GM19455 (cell line): ENCODE measurements around the gene PLVAP.

Experiments used
- ATAC-seq: cut with Tn5 transposase; IDR thresholded peaks from one replicate; pipeline ENCODE4 v1.9.1; 2021; ENCODE audit not compliant: unreplicated experiment

PLVAP gene, protein sequence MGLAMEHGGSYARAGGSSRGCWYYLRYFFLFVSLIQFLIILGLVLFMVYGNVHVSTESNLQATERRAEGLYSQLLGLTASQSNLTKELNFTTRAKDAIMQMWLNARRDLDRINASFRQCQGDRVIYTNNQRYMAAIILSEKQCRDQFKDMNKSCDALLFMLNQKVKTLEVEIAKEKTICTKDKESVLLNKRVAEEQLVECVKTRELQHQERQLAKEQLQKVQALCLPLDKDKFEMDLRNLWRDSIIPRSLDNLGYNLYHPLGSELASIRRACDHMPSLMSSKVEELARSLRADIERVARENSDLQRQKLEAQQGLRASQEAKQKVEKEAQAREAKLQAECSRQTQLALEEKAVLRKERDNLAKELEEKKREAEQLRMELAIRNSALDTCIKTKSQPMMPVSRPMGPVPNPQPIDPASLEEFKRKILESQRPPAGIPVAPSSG

DNA sequence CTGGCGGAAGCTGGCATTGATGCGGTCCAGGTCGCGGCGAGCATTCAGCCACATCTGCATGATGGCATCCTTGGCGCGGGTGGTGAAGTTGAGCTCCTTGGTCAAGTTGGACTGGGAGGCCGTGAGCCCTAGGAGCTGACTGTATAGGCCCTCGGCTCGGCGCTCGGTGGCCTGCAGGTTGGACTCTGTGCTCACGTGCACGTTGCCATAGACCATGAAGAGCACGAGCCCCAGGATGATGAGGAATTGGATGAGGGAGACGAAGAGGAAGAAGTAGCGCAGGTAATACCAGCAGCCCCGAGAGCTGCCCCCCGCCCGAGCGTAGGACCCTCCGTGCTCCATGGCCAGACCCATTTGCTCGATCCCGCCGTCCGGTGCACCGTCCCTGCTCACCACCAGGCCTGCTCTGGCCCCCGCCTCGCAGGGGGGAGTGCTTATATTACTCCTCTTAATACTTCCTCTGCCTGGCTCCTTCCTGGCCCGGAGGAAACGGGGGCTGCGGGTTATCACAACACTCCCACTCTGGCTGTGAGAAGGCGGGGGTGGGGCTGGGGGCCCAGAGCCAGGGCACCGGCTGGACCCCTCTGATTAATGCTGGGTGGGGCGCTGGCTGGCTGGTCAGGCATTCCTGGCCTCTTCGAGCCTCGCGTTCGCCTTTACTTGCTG lies at the start of gene PLVAP:
Gene PLVAP, minus strand, starts transcription at position 408 of the 666 bp plus-strand sequence. Its CDS starts 54 bp downstream, at position 354.
- no peak for ATAC-seq

DNA sequence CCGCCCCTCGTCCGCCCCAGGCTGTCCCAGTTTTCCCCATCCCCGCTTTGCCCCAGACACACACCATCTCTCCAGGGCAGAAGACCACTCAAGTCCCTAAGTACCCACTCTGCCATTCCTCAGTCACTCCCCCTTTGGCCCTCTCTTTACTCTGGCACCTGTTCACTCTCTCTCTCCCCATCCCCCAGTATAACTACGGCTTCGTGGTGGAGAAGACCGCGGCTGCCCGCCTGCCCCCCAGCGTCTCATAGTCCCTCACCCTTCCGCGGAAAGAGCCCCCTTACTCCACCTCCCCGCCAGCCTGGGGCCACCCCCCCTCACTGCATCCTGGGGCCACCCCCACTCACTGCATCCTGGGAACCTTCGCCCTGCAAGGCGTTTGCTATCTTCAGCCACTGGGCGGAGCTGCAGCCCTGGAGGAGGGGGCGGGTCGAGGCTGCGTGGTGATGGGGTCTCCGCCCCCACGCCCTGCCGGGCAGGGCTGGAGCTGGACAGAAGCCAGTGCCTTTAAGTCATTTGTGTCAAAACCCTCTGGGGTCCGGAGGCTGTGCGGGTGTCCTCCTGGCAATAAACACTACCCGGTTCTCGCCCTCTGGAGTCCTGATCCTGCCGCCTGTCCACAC lies 47.7 kb upstream of the PLVAP start:
- no peak for ATAC-seq

GRCh38 chr19:17423429-17424208 lies 46.5 kb upstream of the PLVAP start:
- no peak for ATAC-seq

GRCh38 chr19:17421942-17422341 lies 44.8 kb upstream of the PLVAP start:
- no peak for ATAC-seq

DNA sequence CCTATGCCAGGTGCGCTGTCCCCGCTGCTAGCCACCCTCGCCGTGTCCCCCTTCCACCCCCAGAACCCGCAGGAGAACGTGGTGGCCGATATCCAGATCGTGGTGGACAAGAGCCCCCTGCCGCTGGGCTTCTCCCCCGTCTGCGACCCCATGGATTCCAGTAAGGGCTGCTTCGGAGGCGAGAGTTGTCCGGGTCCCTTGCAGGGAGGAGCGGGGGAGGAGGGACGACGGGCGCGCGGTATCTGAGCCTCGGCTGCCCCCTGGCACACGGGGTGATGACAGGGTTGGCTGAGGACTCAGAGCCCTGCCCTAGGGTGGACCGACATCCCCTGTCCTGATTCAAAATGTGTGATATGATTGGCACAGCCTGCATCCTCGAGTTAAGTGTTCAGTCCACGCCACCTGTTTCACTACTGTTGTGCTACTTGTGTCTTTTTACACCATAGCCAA lies 43.4 kb upstream of the PLVAP start:
- peak; percentile 13 for ATAC-seq

- peak; percentile 83 for ATAC-seq
Measured at GRCh38 chr19:17419621-17420474, 42.7 kb upstream of the PLVAP start, which contains the start of gene MVB12A. Gene MVB12A (plus strand): TSS chr19:17420047. CDS start chr19:17420136, 89 bp downstream.

DNA sequence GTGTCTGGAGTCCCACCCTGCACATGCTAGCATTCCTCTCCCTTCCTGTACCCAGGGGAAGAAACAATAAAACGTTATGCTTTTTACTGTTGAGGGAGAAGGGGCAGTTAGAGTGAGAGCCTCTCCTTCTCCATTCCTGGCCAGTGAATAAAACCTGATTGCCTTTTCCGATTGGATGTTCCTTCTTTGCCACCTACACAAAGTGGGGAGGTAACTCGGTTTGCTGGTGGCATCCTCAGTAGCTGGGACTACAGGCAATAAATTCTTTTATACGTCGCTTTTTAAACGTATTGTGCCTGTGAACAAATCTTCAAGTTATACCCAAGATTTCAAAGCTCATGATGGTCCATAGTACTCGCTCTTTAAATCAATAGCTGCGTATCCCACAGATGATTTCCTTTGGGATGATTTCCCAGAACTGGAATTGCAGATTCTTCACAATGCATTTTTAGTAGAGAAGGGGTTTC lies 42.0 kb upstream of the PLVAP start:
- ATAC-seq, result no peak

DNA sequence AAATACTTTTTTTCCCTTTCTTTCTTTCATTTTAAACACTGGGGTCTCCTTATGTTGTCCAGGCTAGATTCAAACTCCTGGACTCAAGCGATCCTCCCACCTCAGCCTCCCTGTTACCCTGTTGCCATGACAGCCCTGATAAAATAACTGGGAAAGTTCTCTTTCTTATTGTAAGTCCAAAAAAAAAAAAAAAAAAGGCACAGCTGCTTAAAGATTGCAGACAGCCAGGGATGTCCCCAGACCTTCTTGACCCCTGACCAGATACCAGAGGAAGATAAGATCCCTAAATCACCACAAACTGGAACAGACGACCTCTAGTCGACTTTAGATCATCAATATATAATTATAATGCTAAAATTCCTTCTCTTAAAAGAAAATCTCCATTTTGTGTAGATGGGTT lies 41.6 kb upstream of the PLVAP start:
- no peak for ATAC-seq

DNA sequence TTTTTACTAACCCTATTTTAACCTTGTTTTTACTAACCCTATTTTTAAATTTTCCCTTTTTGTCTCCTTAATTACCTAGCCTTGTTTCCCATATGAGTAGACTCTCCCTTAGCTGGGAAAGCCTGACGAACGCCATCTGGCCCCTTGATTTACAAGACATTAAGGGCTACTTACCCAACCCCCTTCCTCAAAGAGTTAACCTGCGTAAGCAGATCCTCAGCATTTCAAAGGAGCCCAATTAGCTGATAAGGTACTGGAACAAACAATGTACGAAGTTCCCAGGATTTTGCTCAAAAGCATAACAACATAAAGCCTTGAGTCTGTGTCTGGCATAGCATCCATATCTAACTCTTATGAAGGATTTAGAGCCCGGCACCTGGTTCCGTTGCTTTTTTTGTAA lies 38.0 kb upstream of the PLVAP start:
- no peak for ATAC-seq

DNA sequence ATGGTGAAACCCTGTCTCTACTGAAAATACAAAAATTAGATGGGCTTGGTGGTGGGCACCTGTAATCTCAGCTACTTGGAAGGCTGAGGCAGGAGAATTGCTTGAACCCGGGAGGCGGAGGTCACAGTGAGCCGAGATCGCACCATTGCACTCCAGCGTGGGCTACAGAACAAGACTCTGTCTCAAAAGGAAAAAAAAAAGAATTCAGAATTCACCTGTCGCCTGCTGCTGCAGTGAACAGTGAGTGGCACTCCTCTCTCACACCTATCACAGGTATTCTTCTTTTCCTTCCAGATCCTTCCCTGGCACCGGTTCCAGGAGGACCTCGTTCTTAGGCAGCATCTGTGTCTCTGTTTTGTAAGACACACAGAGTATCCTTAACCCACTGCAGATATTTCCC lies 37.0 kb upstream of the PLVAP start:
- no peak for ATAC-seq

GRCh38 chr19:17411801-17412200 lies 34.7 kb upstream of the PLVAP start:
- ATAC-seq, result no peak

GRCh38 chr19:17409990-17410389 lies 32.8 kb upstream of the PLVAP start:
- no peak for ATAC-seq

- ATAC-seq, result no peak
Measured at GRCh38 chr19:17406887-17407196, 29.7 kb upstream of the PLVAP start.

- ATAC-seq, result peak; percentile 15
Measured at GRCh38 chr19:17406046-17406886, 29.1 kb upstream of the PLVAP start.

GRCh38 chr19:17405250-17406045 lies 28.3 kb upstream of the PLVAP start, which contains the start of gene BST2:
Gene BST2 (minus strand): TSS chr19:17405630. CDS start chr19:17405575, 55 bp downstream.
- peak; percentile 74 for ATAC-seq

- ATAC-seq, result no peak
Measured at GRCh38 chr19:17404621-17405249, 27.6 kb upstream of the PLVAP start.

- ATAC-seq, result no peak
Measured at GRCh38 chr19:17404015-17404414, 26.9 kb upstream of the PLVAP start.
